SK-N-SH (cell line): Measurements from ENCODE around the gene ZNF185.

Experiments used
- CTCF ChIP-seq: fragments of 200-600 bp; sonication (generic); IDR thresholded peaks from 2 replicates; pipeline ENCODE4 v1.6.1; 2017; ENCODE audit warnings: antibody characterized with exemption, mild to moderate bottlenecking, moderate library complexity
- EZH2phosphoT487 ChIP-seq: fragments of 200-600 bp; sonication (generic); IDR thresholded peaks from 2 replicates; pipeline ENCODE4 v1.6.1; 2017; ENCODE audit warnings: low read depth, mixed run types, mild to moderate bottlenecking, antibody characterized with exemption, moderate library complexity, borderline replicate concordance
- FOXM1 ChIP-seq: IDR thresholded peaks from 2 replicates; pipeline ENCODE4 v1.4.0; 2012; ENCODE audit warnings: low read depth, mild to moderate bottlenecking
- GABPA ChIP-seq: IDR thresholded peaks from 2 replicates; pipeline ENCODE4 v1.4.0; 2012; ENCODE audit warnings: low read depth, mild to moderate bottlenecking
- GATA2 ChIP-seq: sonication (generic); formaldehyde crosslinking; IDR thresholded peaks from 2 replicates; pipeline ENCODE4 v1.5.0; 2020; ENCODE audit warnings: mild to moderate bottlenecking, missing genetic modification reagents
- MAX ChIP-seq: IDR thresholded peaks from 2 replicates; pipeline ENCODE4 v1.4.0; 2012; ENCODE audit warnings: low read depth
- PBX3 ChIP-seq: IDR thresholded peaks from 2 replicates; pipeline ENCODE4; 2012
- POLR2AphosphoS5 ChIP-seq: IDR thresholded peaks from 2 replicates; pipeline ENCODE4 v1.6.1; 2012; ENCODE audit warnings: low read depth, low read length
- RAD21 ChIP-seq: IDR thresholded peaks from 2 replicates; pipeline ENCODE4 v1.6.1; 2012; ENCODE audit warnings: mild to moderate bottlenecking, low read length
- SMC3 ChIP-seq: IDR thresholded peaks from 2 replicates; pipeline ENCODE4 v1.6.1; 2012; ENCODE audit warnings: low read depth, low read length, improper control_type of control experiment
- TAF1 ChIP-seq: IDR thresholded peaks from 2 replicates; pipeline ENCODE4 v1.6.1; 2012; ENCODE audit warnings: low read depth, mild to moderate bottlenecking, low read length, moderate library complexity, borderline replicate concordance
- TF ChIP-seq, protein P1 (sequence below): IDR thresholded peaks from 2 replicates; pipeline ENCODE4 v1.4.0; 2012; ENCODE audit warnings: low read depth, borderline replicate concordance
- TF ChIP-seq, protein P2 (sequence below): IDR thresholded peaks from 2 replicates; pipeline ENCODE4 v1.4.0; 2012; ENCODE audit warnings: low read depth, borderline replicate concordance

GRCh38 chrX:152901816-152902501, 4.1 kb downstream of the ZNF185 start:
- no peak for TF ChIP-seq PBX3
- no peak for TF ChIP-seq CTCF
- no peak for TF ChIP-seq TAF1
- no peak for TF ChIP-seq FOXM1
- no peak for TF ChIP-seq RAD21
- TF ChIP-seq GATA2 (CRISPR knock-in tag), result no peak
- TF ChIP-seq GABPA, result no peak
- no peak for TF ChIP-seq POLR2AphosphoS5
- no peak for TF ChIP-seq MAX
- no peak for TF ChIP-seq SMC3
- no peak for TF ChIP-seq EZH2phosphoT487
- TF ChIP-seq, protein P1, sequence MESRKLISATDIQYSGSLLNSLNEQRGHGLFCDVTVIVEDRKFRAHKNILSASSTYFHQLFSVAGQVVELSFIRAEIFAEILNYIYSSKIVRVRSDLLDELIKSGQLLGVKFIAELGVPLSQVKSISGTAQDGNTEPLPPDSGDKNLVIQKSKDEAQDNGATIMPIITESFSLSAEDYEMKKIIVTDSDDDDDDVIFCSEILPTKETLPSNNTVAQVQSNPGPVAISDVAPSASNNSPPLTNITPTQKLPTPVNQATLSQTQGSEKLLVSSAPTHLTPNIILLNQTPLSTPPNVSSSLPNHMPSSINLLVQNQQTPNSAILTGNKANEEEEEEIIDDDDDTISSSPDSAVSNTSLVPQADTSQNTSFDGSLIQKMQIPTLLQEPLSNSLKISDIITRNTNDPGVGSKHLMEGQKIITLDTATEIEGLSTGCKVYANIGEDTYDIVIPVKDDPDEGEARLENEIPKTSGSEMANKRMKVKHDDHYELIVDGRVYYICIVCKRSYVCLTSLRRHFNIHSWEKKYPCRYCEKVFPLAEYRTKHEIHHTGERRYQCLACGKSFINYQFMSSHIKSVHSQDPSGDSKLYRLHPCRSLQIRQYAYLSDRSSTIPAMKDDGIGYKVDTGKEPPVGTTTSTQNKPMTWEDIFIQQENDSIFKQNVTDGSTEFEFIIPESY, result no peak
- TF ChIP-seq, protein P2, sequence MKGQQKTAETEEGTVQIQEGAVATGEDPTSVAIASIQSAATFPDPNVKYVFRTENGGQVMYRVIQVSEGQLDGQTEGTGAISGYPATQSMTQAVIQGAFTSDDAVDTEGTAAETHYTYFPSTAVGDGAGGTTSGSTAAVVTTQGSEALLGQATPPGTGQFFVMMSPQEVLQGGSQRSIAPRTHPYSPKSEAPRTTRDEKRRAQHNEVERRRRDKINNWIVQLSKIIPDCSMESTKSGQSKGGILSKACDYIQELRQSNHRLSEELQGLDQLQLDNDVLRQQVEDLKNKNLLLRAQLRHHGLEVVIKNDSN, result no peak
